ENCODE results near the gene ZNF546.

ZNF546 gene

GRCh38 chr19:40056505-40056904, 59.6 kb downstream of the ZNF546 start:
- DNase-seq, result no peak

GRCh38 chr19:40057166-40057565, 60.3 kb downstream of the ZNF546 start:
- DNase-seq, result no peak

GRCh38 chr19:40059624-40060023, 62.8 kb downstream of the ZNF546 start:
- no peak for DNase-seq

- DNase-seq, result no peak
Measured at GRCh38 chr19:40070058-40070457, 73.2 kb downstream of the ZNF546 start.
